Activated T-cell treated with anti-CD3 and anti-CD28 coated beads for 24 hours (primary cell): ENCODE measurements around the gene BACH2.

Experiments used
- DNase-seq: peaks from one replicate; pipeline ENCODE4 v3.0.0-alpha.2; 2020; ENCODE audit warnings: low read depth

The BACH2 gene

DNA sequence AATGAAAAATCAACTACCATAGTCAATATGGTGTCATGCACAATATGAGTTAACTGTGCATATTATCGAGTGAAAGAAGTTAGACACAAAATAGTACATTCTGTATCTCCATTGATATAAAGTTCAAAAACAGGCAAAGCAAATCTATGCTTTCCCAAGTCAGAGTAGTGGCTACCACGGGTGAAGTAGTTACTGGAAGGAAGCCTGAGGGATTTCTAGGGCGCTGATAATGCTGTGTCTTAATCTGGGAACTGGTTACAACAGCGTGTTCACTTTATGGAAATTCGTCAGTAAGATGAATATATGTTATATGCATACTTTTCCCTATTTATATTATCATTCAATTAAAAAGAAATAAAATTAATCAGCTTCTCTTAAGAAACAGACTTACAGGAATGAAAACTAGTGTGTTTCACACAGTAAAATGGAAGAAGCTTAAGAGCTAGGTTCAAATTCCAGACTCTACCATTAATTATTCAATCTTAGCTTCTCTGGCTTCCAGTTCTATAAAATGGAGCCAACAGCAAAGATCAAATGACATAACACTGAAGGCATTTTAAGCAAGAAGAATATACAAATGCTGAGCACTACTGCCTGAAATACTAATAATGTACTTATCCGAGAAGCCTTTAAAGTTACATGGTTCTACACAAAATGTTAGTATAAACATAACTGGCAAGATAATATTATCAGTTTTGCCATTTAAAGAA, 19.2 kb downstream of the BACH2 start:
- no peak for DNase-seq

DNA sequence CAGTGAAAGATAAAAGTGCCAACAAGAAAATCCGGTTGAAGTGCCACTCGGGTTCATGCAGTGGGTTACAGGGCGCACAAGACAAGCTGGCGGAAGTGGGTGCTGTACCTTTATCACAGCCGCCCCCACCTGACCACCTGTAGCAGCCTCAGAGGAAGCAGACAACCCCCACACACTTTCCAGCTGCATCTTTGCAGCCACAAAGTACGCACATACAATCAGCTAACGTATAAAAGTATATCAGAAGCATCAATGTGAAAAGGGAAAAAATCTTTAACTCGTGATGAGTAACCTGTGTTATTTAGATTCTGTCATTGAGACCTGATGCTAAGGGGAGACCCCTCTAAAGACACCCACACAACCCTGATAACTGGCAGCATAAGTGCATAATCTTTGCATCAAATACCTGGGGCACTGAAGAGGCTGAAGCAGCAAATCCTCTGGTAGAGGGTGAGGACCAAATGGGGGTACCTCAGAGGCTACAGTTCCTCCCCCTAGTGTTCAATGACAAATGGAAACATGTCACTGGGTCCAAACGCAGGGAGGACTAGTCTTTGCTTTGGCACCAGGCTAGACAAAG, 22.1 kb downstream of the BACH2 start:
- peak; percentile 89 for DNase-seq

DNA sequence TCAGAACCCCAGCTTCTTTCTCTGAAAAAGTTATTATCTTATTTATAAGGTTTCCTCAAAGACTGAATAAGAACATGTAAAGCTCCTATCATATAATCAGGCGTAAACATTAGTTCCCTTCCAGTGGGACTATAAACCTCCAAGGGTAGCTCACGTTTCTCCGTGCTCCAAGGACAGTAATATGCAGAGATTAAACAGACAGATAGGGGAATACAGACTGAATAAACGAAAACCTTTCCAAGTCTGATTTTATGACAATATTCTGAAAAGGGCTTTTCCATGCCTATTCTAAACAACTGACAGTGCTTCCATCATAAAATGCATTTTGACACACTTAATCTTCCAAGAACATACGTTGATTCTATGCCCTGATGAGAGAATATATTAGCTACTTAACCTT, 22.8 kb downstream of the BACH2 start:
- no peak for DNase-seq

DNA sequence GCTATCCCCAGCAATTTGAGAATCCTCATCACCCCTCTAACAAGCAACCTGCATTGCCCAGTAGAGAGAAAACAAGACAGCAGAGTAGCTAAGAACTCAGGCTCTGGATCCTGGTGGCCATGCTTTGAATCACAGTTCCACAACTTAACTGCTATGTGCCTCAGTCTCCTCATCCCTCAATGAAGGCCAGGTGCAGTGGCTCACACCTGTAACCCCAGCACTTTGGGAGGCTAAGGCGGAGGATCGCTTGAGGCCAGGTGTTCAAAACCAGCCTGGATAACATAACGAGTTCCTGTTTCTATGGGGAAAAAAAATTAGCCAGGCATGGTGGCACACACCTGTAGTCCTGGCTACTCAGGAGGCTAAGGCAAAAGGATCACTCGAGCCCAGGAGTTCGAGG, 23.7 kb downstream of the BACH2 start:
- no peak for DNase-seq

DNA sequence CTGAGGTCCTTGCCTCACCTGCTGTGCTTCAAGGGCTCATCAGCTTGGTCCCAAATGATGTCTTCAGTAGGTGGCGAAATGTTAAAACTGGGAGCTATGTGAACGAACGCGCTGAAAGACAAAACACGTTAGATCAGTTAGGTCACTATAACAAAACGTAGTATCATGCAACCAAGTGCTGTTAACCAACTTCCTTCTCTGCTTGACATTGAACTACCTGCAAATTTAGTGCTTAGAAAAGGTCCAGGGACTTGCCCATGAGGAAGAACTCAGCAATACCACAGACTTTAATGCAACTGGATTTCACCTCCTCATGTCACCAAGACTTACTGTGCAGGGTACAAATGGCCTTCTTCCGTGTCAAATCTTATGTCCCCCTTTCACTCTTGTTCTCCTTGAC, 24.8 kb downstream of the BACH2 start:
- no peak for DNase-seq

DNA sequence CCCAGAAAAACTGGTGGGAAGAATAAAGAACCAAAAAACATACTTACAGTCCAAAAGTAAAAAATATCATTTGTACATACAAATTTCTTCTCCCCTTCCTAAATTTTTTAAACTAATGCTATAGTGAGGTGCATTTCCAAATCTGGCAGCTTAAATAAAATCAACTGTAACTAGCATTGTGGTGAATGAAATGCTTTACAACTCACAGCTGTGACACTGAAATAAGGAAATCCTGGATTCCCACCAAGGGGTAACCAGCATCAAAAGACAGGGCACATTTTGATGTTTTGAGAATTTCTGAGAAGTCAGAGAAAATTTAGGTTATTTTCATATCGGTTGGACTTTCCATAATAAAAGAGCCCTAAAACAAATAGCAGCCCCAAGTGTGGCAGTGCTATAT, 27.3 kb downstream of the BACH2 start:
- DNase-seq = no peak

DNA sequence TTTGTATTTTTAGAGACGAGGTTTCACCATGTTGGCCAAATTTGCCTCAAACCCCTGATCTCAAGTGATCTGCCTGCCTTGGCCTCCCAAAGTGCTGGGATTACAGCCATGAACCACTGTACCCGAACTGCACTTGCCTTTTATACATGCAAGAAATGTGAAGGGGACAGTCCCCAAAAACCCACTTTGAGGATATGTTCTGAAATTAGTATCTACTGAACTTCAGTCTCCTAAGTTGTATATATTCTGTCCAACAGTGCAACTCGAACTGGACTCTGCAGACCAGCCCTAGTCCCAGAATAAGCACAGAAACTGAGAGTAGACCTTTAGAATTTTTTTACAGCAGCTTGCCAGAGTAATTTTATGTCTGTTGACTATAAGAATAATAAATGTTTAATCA, 28.5 kb downstream of the BACH2 start:
- DNase-seq = no peak

DNA sequence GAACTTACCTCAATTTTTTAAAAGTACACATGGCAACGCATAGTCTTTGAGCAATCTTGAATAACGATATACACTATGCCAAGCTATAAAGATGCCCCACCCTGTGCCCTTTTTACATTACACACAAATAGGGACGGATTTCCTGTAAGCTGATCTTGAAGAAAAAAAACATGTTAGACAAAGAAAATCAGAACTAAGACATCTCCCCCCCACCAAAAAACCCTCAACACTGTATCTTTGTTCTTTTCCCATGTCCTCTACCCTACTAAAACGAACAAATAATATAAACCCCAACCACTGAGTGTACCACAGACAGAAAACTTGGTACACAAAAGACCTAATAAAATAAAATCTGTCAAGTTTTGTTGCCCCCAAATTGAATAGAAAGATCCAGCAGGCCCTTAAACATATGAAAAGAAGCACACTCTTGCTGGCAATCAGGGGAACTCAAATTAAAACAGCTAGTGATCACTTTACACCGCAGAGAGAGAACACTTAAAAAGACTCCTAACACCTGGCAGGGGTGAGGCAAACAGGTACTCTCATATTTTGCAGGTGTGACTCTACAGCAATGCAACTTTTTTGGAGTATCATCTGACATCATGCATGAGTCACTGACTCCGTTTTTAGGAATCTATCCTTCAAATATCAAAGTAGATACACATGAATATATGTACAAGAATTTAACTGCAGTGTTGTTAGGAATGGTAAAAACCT, 29.6 kb downstream of the BACH2 start:
- no peak for DNase-seq

DNA sequence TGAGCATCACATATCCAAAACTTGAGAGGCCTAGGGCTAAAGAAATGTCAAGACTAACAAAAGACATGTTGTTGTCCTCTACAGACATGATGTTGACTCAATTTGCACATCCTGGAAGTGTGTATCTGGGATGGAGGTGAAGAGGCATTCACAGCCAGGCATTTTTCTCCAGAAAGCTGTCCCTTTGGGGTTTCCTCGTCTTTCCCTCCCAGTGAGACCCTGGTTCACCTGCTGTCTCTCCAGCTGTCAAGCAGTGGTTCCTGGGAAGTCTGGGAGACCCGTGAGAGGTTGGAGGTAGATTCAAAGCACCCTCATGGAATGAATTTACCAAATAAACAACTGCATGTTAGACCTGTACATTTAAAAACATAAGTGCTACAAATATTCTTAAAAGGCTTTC, 32.1 kb downstream of the BACH2 start:
- DNase-seq = no peak

DNA sequence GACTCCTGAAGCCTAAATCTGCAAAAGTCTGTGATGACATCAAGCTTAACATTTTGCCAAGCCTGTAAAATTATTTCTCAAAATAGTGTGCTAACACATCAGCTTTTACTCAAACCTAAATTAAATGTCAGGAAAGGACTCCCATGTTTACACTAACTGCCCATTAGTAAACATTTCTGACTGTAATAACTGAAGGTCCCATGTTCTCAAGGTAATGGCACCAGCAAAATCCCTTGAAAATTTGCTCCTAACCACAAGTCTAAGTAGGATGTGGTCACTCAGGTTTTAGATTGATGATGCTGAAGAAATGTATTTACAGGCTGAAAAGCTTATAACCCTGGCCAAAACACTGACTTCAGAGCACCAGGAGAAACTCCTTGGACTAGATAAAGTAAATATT, 33.0 kb downstream of the BACH2 start:
- no peak for DNase-seq

DNA sequence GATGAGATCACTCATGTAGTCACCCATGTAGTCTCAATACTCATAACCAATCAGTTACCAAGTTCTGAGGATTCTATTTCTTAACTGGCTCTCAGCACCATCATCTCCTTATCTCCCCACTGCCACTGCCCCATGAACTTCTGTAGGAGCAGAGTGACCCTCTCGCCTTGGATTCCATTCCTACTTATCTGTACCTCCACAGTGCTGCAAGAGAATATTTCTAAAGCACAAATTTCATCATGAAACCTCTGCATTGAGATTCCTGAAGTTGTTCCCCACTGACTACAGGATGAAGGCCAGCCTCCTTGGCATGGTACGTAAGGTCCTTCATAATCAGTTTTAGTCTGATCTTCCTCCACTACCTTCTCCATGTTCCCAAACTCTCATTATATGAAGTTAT, 34.8 kb downstream of the BACH2 start:
- DNase-seq = no peak

DNA sequence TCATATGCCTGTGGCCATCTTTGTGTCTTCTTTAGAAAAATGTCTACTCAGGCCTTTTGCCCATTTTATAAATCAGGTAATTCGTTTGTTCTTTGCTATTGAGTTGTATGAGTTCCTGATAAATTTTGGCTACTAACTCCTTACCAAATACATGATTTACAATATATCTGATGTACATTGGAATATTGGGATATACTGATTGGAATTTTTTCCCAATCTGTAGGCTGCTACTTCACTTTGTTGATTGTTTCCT, 39.2 kb downstream of the BACH2 start:
- no peak for DNase-seq

DNA sequence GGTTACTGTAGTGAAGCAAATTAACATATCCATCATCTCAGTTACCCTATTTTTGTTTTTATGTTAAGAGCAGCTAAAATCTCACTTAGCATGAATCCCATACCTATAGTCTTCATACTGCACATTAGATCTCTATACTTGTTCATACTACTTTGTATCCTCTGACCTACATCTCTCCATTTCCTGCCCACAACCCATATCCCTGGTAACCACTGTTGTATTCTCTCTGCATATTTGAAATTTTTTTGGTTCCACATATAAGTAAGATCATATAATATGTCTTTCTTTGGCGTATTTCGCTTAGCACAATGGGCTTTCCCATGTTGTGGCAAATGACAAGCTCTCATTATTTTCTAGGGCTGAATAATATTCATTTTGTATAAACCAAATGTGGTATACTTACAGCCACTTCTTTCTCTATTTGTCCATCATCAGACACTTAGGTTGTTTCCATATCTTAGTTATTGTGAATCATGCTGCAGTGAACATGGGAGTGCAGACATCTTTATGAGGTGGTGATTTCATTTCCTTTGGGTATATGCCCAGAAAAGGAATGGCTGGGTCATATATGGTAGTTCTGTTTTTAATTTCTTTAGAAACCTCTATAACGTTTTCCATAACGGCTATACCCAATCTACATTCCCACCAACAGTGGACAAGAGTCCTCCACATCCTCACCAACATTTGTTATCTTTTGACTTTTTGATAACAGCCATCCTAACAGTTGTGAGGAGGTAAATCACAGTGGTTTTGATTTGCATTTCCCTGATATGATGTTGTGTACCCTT, 39.8 kb downstream of the BACH2 start:
- DNase-seq = no peak

DNA sequence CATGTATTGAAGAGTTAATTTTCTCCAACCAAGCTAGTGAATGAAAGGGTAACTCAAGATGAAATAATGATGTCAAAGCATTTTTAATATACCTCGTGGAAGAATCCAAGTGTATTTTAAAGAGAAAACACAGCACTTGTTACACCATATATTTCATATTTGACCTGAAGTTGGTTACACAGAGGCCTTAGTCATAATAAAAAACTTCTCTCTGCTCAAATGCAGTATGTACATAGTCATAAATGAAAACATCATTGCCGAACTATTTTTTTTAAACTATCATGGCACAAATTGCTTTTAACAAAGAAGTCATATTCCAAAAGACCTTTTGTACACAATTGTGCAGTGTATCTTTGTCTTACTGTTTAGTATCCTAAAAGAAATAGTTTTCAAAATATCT, 43.0 kb downstream of the BACH2 start:
- DNase-seq = no peak

DNA sequence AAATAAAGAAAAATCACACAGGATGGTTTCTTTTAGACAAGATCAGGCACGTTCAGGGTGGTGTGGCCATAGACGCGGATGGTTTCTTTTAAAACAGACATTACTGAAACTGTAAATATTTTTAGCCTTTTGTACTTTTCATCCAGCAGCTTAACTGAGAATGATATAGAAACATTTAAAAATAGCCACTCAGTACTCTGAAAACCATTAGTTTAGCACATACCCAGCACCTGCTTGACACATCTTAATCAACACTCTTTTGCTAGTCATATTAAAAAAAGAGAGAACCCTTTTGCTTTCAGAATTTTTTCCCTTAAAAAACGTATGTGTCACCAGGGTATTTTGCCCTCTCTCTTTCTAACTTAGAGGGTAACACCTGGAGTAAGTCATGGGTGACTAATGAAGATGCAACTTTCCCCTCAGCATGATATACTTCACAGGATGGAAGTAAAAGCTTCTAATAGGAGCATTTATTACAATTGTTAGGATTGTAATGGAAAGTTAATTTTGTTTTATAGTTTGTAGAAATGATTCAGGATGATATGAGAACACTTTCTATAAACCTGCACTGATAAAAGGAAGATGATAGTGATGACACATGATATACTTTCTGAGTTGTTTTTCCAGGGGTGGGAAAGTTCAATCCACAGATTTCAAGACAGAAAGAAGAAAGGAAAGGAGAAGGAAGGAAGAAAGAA, 45.2 kb downstream of the BACH2 start:
- no peak for DNase-seq

DNA sequence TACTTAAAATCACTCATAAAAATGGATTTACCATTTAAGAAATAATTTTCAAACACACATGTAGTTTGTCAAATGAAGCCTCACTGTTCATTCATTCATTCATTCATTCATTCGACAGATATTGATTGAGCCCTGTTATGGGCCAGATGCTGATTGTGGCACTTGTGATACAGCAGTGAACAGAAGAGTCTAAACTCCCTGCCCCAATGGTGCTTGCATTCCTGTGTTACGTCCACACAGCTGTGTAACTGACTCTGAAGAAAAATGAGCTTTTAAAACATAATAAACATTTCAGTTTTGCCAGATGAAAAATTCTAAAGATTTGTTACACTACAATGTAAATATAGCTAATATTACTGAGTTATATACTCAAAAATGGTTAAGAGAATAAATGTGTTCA, 46.2 kb downstream of the BACH2 start:
- DNase-seq = no peak

DNA sequence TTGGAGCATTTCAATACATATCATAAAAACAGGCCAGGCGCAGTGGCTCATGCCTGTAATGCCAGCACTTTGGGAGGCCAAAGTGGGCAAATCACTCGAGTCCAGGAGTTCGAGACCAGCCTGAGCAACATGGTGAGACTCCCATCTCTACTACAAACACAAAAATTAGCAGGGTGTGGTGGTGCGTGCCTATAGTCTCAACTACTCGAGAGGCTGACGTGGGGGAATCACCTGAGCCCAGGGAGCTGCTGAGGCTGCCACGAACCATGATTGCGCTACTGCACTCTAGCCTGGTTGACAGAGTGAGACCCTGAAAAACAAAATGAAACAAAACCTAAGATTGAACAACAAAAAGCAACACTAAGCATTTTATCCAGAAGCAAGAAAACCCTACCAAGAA, 47.2 kb downstream of the BACH2 start:
- DNase-seq = peak; percentile 40

DNA sequence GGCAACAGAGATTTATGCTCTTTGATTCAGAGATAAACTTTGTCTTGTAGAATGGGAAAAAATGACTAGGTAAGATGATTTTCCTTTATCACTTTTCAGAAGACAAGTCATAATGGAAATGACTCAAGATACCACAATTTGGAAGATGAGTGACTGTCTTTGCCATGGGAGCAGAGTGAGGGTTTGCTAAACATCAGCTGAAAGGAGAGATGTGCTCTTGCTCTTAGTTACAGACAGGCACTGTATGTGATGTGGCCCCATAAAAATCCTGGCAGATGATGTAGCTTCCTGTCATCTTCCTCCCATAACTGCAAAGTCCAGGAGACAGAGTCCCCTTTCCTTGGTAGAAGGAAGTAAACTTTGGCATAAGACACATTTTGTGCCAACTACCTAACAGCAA, 47.6 kb downstream of the BACH2 start:
- no peak for DNase-seq

DNA sequence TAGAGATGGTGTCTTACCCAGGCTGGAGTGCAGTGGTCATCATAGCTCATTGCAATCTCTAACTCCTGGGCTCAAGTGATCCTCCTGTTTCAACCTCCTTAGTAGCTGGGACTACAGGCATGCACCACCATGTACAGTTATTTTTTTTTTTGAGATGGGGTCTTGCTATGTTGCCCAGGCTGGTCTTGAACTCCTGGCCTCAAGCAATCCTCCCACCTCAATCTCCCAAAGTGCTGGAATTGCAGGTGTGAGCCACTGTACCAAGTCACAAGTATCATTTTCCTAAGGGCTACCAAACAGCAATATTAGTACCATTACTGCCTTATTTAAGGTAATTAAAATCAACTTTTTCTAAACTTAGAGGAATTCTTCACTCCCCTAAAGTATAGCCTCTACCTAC, 49.4 kb downstream of the BACH2 start:
- no peak for DNase-seq

DNA sequence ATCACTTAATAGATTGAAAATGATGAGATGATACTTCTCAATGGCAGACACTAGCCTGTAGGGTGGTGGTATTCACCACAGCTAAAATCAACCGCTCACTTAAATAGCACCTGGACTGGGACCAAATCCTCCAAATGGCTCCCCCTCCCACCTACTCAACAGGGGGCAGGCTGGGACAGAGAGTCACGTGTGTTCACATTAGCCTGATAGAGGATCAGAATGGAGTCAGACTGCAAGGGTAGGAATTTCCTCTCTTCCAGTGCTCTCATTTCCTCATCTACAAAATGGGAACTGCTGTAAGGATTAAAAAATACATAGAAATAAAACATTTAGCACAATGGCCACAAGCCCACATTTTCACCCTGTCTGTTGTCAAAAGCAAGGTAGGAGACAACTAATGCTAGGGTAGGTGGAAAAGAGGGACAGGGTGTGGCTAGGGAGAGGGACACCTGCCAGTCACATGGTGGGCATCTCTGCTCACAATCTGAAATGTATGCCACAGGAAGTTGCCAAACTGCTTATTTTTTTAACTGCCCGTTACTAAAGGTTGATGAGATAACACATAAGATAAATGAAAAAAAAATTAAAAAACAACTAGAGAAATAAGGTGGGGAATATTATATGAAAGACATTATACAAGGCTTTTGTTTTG, 55.3 kb downstream of the BACH2 start:
- DNase-seq = no peak

DNA sequence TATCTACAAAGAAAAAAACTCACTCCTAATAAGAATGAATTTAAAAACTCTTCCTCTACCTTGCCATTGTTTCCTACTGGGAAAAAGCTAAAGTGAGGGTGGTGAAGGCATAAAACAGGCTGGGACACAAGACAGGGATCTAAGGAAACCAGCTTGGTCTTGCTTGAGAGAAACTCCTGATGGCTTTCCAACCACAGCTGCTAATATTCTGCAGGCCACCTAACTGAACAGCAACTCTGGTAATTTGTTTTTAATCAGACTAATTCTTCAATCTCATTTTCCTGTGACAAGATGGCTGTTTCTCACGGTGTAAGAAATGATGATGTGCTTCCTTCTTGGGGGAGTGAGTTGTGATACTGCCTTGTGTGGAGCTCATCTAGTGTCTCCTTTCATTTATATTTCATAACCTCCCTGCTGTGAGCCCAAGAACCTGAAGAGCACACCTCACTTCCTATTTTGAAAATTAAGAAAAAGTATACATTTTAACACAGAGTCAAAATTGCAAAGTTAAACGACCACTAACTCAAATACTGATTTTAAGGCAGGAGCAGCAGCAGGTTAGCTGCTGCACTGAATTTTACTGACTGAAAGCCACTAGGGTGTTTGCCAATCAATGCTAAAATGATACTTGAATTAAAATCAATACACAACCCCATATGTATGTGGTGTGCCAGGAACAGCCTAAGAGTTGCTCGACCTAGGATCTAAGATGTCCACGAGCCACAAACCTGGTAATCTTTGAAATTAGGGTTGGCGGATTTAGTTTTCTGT, 58.0 kb downstream of the BACH2 start:
- DNase-seq = no peak
